ENCODE measurements around the gene DCHS2.

Gene DCHS2

GRCh38 chr4:154490234-154490582 is 1.4 kb downstream of the DCHS2 start:
- peak; percentile 84 for DNase-seq

GRCh38 chr4:154489558-154490233 is 1.9 kb downstream of the DCHS2 start:
- DNase-seq: peak; percentile 22

GRCh38 chr4:154487145-154487544 is 4.5 kb downstream of the DCHS2 start:
- no peak for DNase-seq

- no peak for DNase-seq
These were observed 6.3 kb downstream of the DCHS2 start for GRCh38 chr4:154485127-154485773.

GRCh38 chr4:154478547-154478946 is 13.1 kb downstream of the DCHS2 start:
- no peak for DNase-seq

- no peak for DNase-seq
These were observed 13.5 kb downstream of the DCHS2 start for GRCh38 chr4:154478128-154478527.

- DNase-seq: no peak
These were observed 15.4 kb downstream of the DCHS2 start for GRCh38 chr4:154476232-154476631.

- no peak for DNase-seq
These were observed 15.8 kb downstream of the DCHS2 start for GRCh38 chr4:154475820-154476219.

- no peak for DNase-seq
These were observed 18.1 kb downstream of the DCHS2 start for GRCh38 chr4:154473497-154473896.

- no peak for DNase-seq
These were observed 18.7 kb downstream of the DCHS2 start for GRCh38 chr4:154472858-154473257.

GRCh38 chr4:154471526-154472331 is 19.9 kb downstream of the DCHS2 start:
- DNase-seq: no peak

GRCh38 chr4:154471032-154471431 is 20.6 kb downstream of the DCHS2 start:
- no peak for DNase-seq

GRCh38 chr4:154467886-154468285 is 23.7 kb downstream of the DCHS2 start:
- DNase-seq: no peak

GRCh38 chr4:154466336-154466735 is 25.3 kb downstream of the DCHS2 start:
- no peak for DNase-seq

- no peak for DNase-seq
These were observed 26.5 kb downstream of the DCHS2 start for GRCh38 chr4:154465085-154465484.

GRCh38 chr4:154464654-154465053 is 26.9 kb downstream of the DCHS2 start:
- no peak for DNase-seq

GRCh38 chr4:154462081-154462810 is 29.4 kb downstream of the DCHS2 start:
- DNase-seq: no peak

GRCh38 chr4:154457471-154457870 is 34.1 kb downstream of the DCHS2 start:
- DNase-seq: no peak

GRCh38 chr4:154456889-154457288 is 34.7 kb downstream of the DCHS2 start:
- DNase-seq: no peak

GRCh38 chr4:154456240-154456639 is 35.4 kb downstream of the DCHS2 start:
- no peak for DNase-seq

GRCh38 chr4:154455111-154455510 is 36.5 kb downstream of the DCHS2 start:
- no peak for DNase-seq

GRCh38 chr4:154454710-154455109 is 36.9 kb downstream of the DCHS2 start:
- peak; percentile 9 for DNase-seq

GRCh38 chr4:154452798-154453346 is 38.7 kb downstream of the DCHS2 start:
- no peak for DNase-seq

Measured in retina (tissue), 1 donor.